HG02678 (cell line): ENCODE results near the gene THADA.
"Not testable (repeated sequence)": the region's sequence is repeated elsewhere in the genome, so short reads cannot be mapped to it uniquely, and the experiment has no call there.

Source experiments
- ATAC-seq: cut with Tn5 transposase; IDR thresholded peaks from one replicate; pipeline ENCODE4 v1.9.1; 2021; ENCODE audit warnings: mild to moderate bottlenecking, moderate library complexity; ENCODE audit not compliant: unreplicated experiment

THADA gene

GRCh38 chr2:43605079-43605655 is 9.3 kb upstream of the THADA start:
- ATAC-seq, result no peak

GRCh38 chr2:43604674-43605073 is 8.8 kb upstream of the THADA start:
- ATAC-seq, result no peak

- not testable (repeated sequence) for ATAC-seq
Measured at GRCh38 chr2:43600596-43600995, 4.8 kb upstream of the THADA start.

- no peak for ATAC-seq
Measured at GRCh38 chr2:43594875-43595274, 963 bp downstream of the THADA start.

- ATAC-seq, result no peak
Measured at GRCh38 chr2:43593254-43593653, 2.6 kb downstream of the THADA start.

- ATAC-seq, result no peak
Measured at GRCh38 chr2:43592443-43592842, 3.4 kb downstream of the THADA start.

- no peak for ATAC-seq
Measured at GRCh38 chr2:43585708-43586107, 10.1 kb downstream of the THADA start.

- ATAC-seq, result no peak
Measured at GRCh38 chr2:43579275-43579981, 16.4 kb downstream of the THADA start.

- no peak for ATAC-seq
Measured at GRCh38 chr2:43576981-43577892, 18.6 kb downstream of the THADA start.

- ATAC-seq, result no peak
Measured at GRCh38 chr2:43572244-43572643, 23.6 kb downstream of the THADA start.

- peak; percentile 89 for ATAC-seq
Measured at GRCh38 chr2:43569921-43570320, 25.9 kb downstream of the THADA start.

- ATAC-seq, result no peak
Measured at GRCh38 chr2:43568228-43568627, 27.6 kb downstream of the THADA start.

- no peak for ATAC-seq
Measured at GRCh38 chr2:43566461-43566729, 29.4 kb downstream of the THADA start.

GRCh38 chr2:43563679-43564078 is 32.2 kb downstream of the THADA start:
- ATAC-seq, result no peak

GRCh38 chr2:43560231-43560547 is 35.6 kb downstream of the THADA start:
- no peak for ATAC-seq

GRCh38 chr2:43559391-43560230 is 36.2 kb downstream of the THADA start:
- ATAC-seq, result peak; percentile 90

- no peak for ATAC-seq
Measured at GRCh38 chr2:43557196-43557595, 38.6 kb downstream of the THADA start.

GRCh38 chr2:43556256-43556655 is 39.6 kb downstream of the THADA start:
- no peak for ATAC-seq

GRCh38 chr2:43553341-43553855 is 42.4 kb downstream of the THADA start:
- ATAC-seq, result no peak

- ATAC-seq, result no peak
Measured at GRCh38 chr2:43551990-43552389, 43.8 kb downstream of the THADA start.

GRCh38 chr2:43548381-43548780 is 47.5 kb downstream of the THADA start:
- not testable (repeated sequence) for ATAC-seq
